Suprapubic skin (tissue), 3 donors: ENCODE results near the gene MFAP2.

ENCODE experiments used
- CTCF ChIP-seq, 2 donors: fragments of 200-600 bp in 1 of 2; fragments of 450-650 bp in 1 of 2; sonication (generic) in 1 of 2; IDR thresholded peaks; one replicate each; pipeline ENCODE4 v1.5.1; 2016 to 2019; ENCODE audit warnings: antibody characterized with exemption in 2 of 2, mild to moderate bottlenecking in 1 of 2, moderate library complexity in 1 of 2
- EP300 ChIP-seq: sonication (generic); formaldehyde crosslinking; IDR thresholded peaks from one replicate; pipeline ENCODE4 v1.6.1; 2017; ENCODE audit warnings: antibody characterized with exemption
- POLR2A ChIP-seq, 2 donors: fragments of 450-650 bp; IDR thresholded peaks; one replicate each; pipeline ENCODE4 v1.6.1; 2017; ENCODE audit warnings: antibody characterized with exemption in 2 of 2, mild to moderate bottlenecking in 2 of 2, moderate library complexity in 2 of 2

GRCh38 chr1:17021896-17022295 is 41.5 kb upstream of the MFAP2 start:
- TF ChIP-seq POLR2A (IDR thresholded peaks at IDR 0.05) (no peak), CTCF (IDR thresholded peaks at IDR 0.05) (no peak), EP300 (no peak)
